Fibroblast of lung (primary cell): Measurements from ENCODE around the gene HDAC4.

Experiments used
- EZH2 ChIP-seq: IDR thresholded peaks from 2 replicates; pipeline ENCODE4 v1.5.1; 2012; ENCODE audit warnings: low read length, control low read depth, mild to moderate bottlenecking; ENCODE audit errors: missing control alignments
- TF ChIP-seq, protein P1 (sequence below), 2 donors: IDR thresholded peaks in 1 of 2; conservative IDR thresholded peaks in 1 of 2; 1 replicate in 1 of 2; 2 replicates in 1 of 2; pipeline ENCODE4 v1.5.1; 2011 to 2012; ENCODE audit warnings: low read length in 2 of 2, control low read depth in 1 of 2, inconsistent platforms in 1 of 2, low read depth in 1 of 2, mild to moderate bottlenecking in 1 of 2

DNA sequence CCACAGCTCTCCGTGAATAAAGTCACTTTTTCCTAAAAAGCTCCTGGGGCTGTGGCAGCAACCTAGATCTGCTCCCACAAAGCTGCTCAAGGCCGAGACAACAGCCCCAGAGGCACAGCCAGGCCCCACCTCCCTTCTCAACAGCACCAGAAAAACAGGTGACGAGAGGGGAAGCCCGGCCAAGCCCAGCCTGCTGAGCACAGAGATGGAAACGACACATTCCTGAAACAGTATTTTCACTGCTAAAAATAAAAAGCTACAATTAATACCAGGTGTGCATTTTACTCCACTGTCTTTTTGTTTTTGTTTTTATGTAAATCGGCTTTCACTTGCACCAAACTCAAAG is 199.3 kb downstream of the HDAC4 start:
- TF ChIP-seq, protein P1, sequence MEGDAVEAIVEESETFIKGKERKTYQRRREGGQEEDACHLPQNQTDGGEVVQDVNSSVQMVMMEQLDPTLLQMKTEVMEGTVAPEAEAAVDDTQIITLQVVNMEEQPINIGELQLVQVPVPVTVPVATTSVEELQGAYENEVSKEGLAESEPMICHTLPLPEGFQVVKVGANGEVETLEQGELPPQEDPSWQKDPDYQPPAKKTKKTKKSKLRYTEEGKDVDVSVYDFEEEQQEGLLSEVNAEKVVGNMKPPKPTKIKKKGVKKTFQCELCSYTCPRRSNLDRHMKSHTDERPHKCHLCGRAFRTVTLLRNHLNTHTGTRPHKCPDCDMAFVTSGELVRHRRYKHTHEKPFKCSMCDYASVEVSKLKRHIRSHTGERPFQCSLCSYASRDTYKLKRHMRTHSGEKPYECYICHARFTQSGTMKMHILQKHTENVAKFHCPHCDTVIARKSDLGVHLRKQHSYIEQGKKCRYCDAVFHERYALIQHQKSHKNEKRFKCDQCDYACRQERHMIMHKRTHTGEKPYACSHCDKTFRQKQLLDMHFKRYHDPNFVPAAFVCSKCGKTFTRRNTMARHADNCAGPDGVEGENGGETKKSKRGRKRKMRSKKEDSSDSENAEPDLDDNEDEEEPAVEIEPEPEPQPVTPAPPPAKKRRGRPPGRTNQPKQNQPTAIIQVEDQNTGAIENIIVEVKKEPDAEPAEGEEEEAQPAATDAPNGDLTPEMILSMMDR (conservative IDR thresholded peaks at IDR 0.05 in 1 of 2, IDR thresholded peaks at IDR 0.05 in 1 of 2; ENCODE audit: low read depth in 1 of 2, low read length in 2 of 2), result no peak
- TF ChIP-seq EZH2, result no peak
